CD14-positive monocyte (primary cell): Measurements from ENCODE around the gene CNTNAP2. TPM values are rescaled to one million over a fixed set of nuclear protein-coding genes. Genes with fewer than 3 reads are reported as not detected.

ENCODE experiments used
- DNase-seq, 3 donors: peaks; one replicate each; pipeline ENCODE4 v3.0.0-alpha.2; 2011 to 2022
- H2AFZ ChIP-seq: 2 replicates; pipeline ENCODE4 v1.6.0; 2012; ENCODE audit warnings: mild to moderate bottlenecking, low read depth, low read length, inconsistent platforms; ENCODE audit not compliant: insufficient read depth, poor library complexity, severe bottlenecking
- H3K27ac ChIP-seq, 2 donors: 1 replicate in 1 of 2; 2 replicates in 1 of 2; pipeline ENCODE4 v1.5.1; 2012 to 2013; ENCODE audit warnings: low read length in 2 of 2, control low read depth in 1 of 2, inconsistent platforms in 1 of 2, low read depth in 1 of 2, mild to moderate bottlenecking in 1 of 2
- H3K27me3 ChIP-seq, 2 donors: one replicate each; pipeline versions ENCODE4 v1.6.0 to v1.6.1; 2011 to 2013; ENCODE audit warnings: low read length in 2 of 2; ENCODE audit not compliant: control insufficient read depth in 2 of 2, insufficient read depth in 2 of 2
- H3K36me3 ChIP-seq, 2 donors: replicated peaks in 1 of 2; 1 replicate in 1 of 2; 2 replicates in 1 of 2; pipeline versions ENCODE4 v1.5.1 to v1.6.1; 2012 to 2013; ENCODE audit warnings: low read length in 2 of 2, control low read depth in 1 of 2, inconsistent platforms in 1 of 2, mild to moderate bottlenecking in 1 of 2; ENCODE audit not compliant: insufficient read depth in 2 of 2, control insufficient read depth in 1 of 2
- H3K4me1 ChIP-seq, 2 donors: 1 replicate in 1 of 2; 2 replicates in 1 of 2; pipeline versions ENCODE4 v1.5.1 to v1.6.1; 2012 to 2013; ENCODE audit warnings: low read length in 2 of 2, control low read depth in 1 of 2, inconsistent platforms in 1 of 2, mild to moderate bottlenecking in 1 of 2, moderate library complexity in 1 of 2; ENCODE audit not compliant: insufficient read depth in 2 of 2, control insufficient read depth in 1 of 2
- H3K4me2 ChIP-seq: replicated peaks from 2 replicates; pipeline ENCODE3; 2012; ENCODE audit warnings: low read length, moderate library complexity, mild to moderate bottlenecking; ENCODE audit not compliant: poor library complexity, severe bottlenecking; ENCODE audit errors: extremely low read depth
- H3K4me3 ChIP-seq, 3 experiments: fragments of 200-600 bp in 1 of 3; sonication (generic) in 1 of 3; replicated peaks in 1 of 3; 1 replicate in 2 of 3; 2 replicates in 1 of 3; pipeline ENCODE4 v1.5.1; 2011 to 2013; ENCODE audit warnings: low read length in 3 of 3, mild to moderate bottlenecking in 3 of 3, control low read depth in 2 of 3, low read depth in 2 of 3, inconsistent platforms in 1 of 3, moderate library complexity in 1 of 3
- H3K79me2 ChIP-seq: 2 replicates; pipeline ENCODE4 v1.6.0; 2012; ENCODE audit warnings: mild to moderate bottlenecking, control low read depth, inconsistent platforms, low read length, moderate library complexity; ENCODE audit not compliant: insufficient read depth
- H3K9ac ChIP-seq: 2 replicates; pipeline ENCODE4 v1.6.0; 2017; ENCODE audit warnings: low read length, mild to moderate bottlenecking; ENCODE audit not compliant: insufficient read depth, poor library complexity, severe bottlenecking
- H3K9me3 ChIP-seq, 2 donors: replicated peaks in 1 of 2; 1 replicate in 1 of 2; 2 replicates in 1 of 2; pipeline versions ENCODE4 v1.5.1 to v1.6.1; 2012 to 2013; ENCODE audit warnings: low read length in 2 of 2, control low read depth in 1 of 2; ENCODE audit not compliant: control insufficient read depth in 1 of 2, insufficient read depth in 1 of 2
- H4K20me1 ChIP-seq: 2 replicates; pipeline ENCODE4 v1.6.0; 2012; ENCODE audit warnings: mild to moderate bottlenecking, low read length, control low read depth, moderate library complexity; ENCODE audit not compliant: insufficient read depth
- H3K27ac Mint-ChIP-seq, 7 donors: one replicate each; pipeline ENCODE4 v1.8.0; 2020; ENCODE audit warnings: mild to moderate bottlenecking in 7 of 7, mixed read lengths in 7 of 7, moderate library complexity in 6 of 7, inconsistent platforms in 2 of 7
- H3K27me3 Mint-ChIP-seq, 3 donors: one replicate each; pipeline ENCODE4 v1.8.0; 2021 to 2022; ENCODE audit warnings: low read depth in 3 of 3, mild to moderate bottlenecking in 3 of 3, mixed read lengths in 3 of 3, moderate library complexity in 3 of 3, inconsistent platforms in 1 of 3
- H3K36me3 Mint-ChIP-seq, 2 donors: one replicate each; pipeline ENCODE4 v1.8.0; 2020; ENCODE audit warnings: mixed read lengths in 2 of 2, inconsistent platforms in 1 of 2, mild to moderate bottlenecking in 1 of 2
- H3K4me1 Mint-ChIP-seq: one replicate; pipeline ENCODE4 v1.8.0; 2020; ENCODE audit warnings: mild to moderate bottlenecking, mixed read lengths
- H3K4me3 Mint-ChIP-seq, 2 donors: one replicate each; pipeline ENCODE4 v1.8.0; 2020; ENCODE audit warnings: mild to moderate bottlenecking in 2 of 2, mixed read lengths in 2 of 2, moderate library complexity in 1 of 2
- H3K9me3 Mint-ChIP-seq, 7 donors: one replicate each; pipeline ENCODE4 v1.8.0; 2020 to 2022; ENCODE audit warnings: mixed read lengths in 7 of 7, mild to moderate bottlenecking in 6 of 7, moderate library complexity in 6 of 7, inconsistent platforms in 2 of 7
- CTCF ChIP-seq: fragments of 200-600 bp; IDR thresholded peaks from one replicate; pipeline ENCODE4 v1.8.0; 2022; ENCODE audit warnings: antibody characterized with exemption, mild to moderate bottlenecking
- WGBS: methylation state at CpG from one replicate; pipeline ENCODE4 v1.1.5; 2013; ENCODE audit warnings: missing lambda C conversion rate; ENCODE audit not compliant: insufficient coverage; 5-methylcytosine and 5-hydroxymethylcytosine counted together
- intact Hi-C, 2 donors: fragments of 100-400 bp; cut with micrococcal nuclease; formaldehyde crosslinking; loops; one replicate each; pipeline versions ENCODE4 v1.15.0 to v1.15.1; 2023
- polyA plus RNA-seq, 3 donors: library from polyadenylated mRNA; depleted of rRNA in 1 of 3; unstranded in 2 of 3; stranded (reverse) in 1 of 3; fragments of 300-500 nt in 2 of 3; fragments of >200 nt in 1 of 3; fragmentation: Illumina TruSeq in 2 of 3; gene quantifications; 1 replicate in 2 of 3; 2 replicates in 1 of 3; pipeline ENCODE4 v1.2.3, GENCODE V29; 2012 to 2021

The CNTNAP2 gene
- polyA plus RNA-seq, 3 donors: 0.01 TPM; not detected in 2

- Histone ChIP-seq H3K9me3 (no peaks in the 10 kb centered on the region), H3K9ac (no peak overlapping the region), H3K79me2 (no peaks in the 10 kb centered on the region), H3K4me1 (no peaks in the 10 kb centered on the region), H3K36me3 (no peaks in the 10 kb centered on the region), H3K27ac (no peak overlapping the region), H4K20me1 (no peaks in the 10 kb centered on the region), H3K4me2 (no peak overlapping the region), H2AFZ (no peak overlapping the region), H3K4me3 (no peak overlapping the region), H3K27me3 (no peaks in the 10 kb centered on the region)
- Mint-ChIP-seq H3K4me1 (no peaks in the 10 kb centered on the region), H3K27ac (no peak overlapping the region), H3K4me3 (no peak overlapping the region), H3K9me3 (peaks cover 0 to 4% (median 2%) of the 10 kb centered on the region in 7 donors), H3K27me3 (peaks cover 0 to 2% (median 0%) of the 10 kb centered on the region in 3 donors), H3K36me3 (no peaks in the 10 kb centered on the region)
- intact Hi-C loops: no loop called here
- WGBS: 100% methylated on average over 2 of the region's 4 CpGs
- no peak for TF ChIP-seq CTCF
- DNase-seq: no peak
Observed at GRCh38 chr7:148014541-148014940, 1897.9 kb downstream of the CNTNAP2 start.

GRCh38 chr7:148017126-148017525 is 1900.5 kb downstream of the CNTNAP2 start:
- no peaks in the 10 kb centered on the region for H3K36me3 Mint-ChIP-seq
- Histone ChIP-seq H3K79me2 (no peaks in the 10 kb centered on the region), H3K9me3 (peaks cover 0 to 7% of the 10 kb centered on the region in 2 donors), H3K36me3 (no peaks in the 10 kb centered on the region), H3K27ac (no peak overlapping the region), H3K4me2 (no peak overlapping the region), H4K20me1 (no peaks in the 10 kb centered on the region), H2AFZ (no peak overlapping the region), H3K4me1 (no peaks in the 10 kb centered on the region), H3K27me3 (no peaks in the 10 kb centered on the region), H3K4me3 (no peak overlapping the region), H3K9ac (no peak overlapping the region)
- no peak overlapping the region for H3K4me3 Mint-ChIP-seq
- H3K27me3 Mint-ChIP-seq: no peaks in the 10 kb centered on the region
- H3K27ac Mint-ChIP-seq: no peak overlapping the region
- WGBS: no CpG with 5 or more reads among the region's 2 CpGs
- H3K9me3 Mint-ChIP-seq: peaks cover 0 to 9% (median 3%) of the 10 kb centered on the region in 7 donors
- TF ChIP-seq CTCF: no peak
- no peak for DNase-seq
- intact Hi-C loops: no loop called here
- H3K4me1 Mint-ChIP-seq: no peaks in the 10 kb centered on the region
